Hippocampal formation (tissue), 2 donors: ENCODE measurements around the gene PDE6D.
"Not testable (repeated sequence)": the region's sequence is repeated elsewhere in the genome, so short reads cannot be mapped to it uniquely, and the experiment has no call there.

ENCODE experiments used
- DNase-seq, 2 donors: peaks; one replicate each; lab custom pipeline; 2025; lab: John Stamatoyannopoulos, UW

PDE6D gene

DNA sequence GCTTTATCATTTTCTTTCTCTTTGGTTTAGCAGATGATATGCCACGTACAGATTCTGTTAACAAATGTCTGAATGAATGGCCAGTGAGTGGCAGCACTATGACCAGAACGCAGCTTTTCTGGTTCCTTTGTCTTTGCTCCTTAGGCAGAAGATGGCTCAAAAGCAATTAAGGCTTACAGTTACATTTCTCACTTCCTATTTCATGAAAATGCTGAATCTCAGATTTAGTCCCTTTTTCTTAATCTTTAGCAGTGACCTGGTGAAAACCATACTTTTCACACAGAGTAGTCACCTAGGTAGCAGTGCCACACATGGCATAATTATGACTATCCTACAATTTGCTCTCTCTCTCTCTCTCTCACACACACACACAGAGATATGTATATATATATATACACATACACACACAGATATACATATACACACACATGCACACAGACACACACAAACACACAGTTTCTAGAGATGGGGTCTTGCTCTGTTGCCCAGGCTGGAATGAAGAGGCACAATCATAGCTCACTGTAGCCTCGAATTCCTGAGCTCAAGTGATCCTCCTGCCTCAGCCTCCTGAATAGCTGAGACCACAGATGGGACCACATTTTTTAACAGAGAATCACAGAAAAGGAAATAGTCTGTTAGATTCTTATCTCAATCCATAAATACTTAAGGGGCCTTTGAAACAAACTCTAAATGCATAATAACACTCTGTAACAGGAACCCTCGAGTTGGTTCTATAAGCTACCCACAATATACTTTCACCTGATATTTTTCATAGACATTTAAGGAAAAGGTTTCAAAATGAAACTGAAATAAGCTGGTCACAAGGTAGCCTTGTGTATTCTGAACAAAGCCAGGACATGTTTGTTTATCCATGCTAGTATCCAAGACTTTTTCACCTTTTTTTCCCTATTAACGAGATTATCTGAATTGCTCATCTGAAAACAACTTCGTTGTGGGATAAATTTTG, 11.6 kb downstream of the PDE6D start:
- DNase-seq = no peak

DNA sequence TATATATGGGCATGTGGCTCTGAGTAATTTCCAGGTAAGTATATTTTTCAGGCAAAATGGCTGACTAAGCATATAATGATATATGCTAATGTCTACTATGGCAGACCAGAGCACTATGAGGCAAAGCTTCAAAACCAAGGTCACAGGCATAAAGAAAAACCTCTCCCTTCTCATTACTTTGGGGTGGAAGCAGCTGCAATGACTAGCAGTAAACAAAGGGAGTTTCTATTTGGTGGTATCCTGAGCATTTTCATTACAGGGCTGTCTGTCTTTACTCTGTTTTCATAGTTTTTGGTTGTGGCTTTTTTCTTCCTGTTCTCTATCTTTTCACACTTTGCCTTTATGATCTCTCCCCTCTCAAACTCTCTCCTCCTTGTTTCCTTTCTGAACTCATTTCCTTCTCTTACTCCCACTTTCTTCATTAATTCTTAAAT, 15.6 kb downstream of the PDE6D start:
- no peak for DNase-seq

DNA sequence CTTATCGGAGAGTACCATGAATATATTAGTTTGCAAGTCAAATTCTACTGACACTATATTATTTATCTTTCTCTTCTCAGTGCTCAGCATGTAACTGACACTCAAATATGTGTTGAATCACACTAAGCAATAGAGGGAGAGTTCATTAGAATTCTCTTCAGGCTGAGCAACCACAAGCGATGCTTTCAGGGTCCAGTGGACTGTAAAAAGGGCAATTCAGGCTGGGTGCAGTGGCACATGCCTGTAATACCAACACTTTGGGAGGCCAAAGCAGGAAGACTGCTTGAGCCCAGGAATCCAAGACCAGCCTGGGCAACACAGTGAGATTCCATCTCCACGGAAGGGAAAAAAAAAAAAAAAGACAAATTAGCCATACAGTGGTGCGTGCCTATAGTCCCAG, 16.3 kb downstream of the PDE6D start:
- peak in 1 of 2 donors; percentile 25 for DNase-seq

DNA sequence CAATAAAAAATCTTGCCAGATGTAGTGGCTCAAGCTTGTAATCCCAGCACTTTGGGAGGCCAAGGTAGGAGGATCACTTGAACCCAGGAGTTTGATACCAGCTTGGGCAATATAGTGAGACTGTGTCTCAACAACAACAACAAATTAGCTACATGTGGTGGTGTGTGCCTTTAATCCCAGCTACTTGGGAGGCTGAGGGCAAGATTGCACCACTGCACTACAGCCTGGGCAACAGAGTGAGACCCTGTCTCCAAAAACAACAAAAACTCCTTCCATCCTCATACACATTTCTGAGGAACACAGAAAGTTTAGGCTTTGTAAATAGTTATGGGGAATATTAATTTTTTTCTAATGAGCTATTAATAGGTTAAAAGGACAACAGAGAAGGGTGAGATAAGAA, 17.0 kb downstream of the PDE6D start:
- no peak for DNase-seq

DNA sequence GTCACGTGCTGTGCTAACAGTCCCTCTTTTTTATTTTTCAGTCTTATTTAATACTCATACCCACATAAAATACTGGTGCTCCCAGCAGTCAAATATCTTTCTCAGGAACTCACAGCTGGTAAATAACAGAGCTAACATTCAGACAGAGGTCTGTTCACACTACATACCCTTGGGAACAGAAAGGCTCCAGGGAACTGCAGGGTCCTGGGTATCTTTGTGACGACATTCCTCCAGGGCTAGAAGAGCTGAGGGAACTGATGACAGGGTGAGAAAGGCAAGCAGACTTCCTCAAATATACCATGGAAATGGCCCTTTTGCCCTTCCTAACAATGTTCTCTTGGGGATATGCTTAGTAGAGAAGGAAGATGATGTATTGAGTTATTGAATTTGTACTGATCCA, 19.3 kb downstream of the PDE6D start:
- DNase-seq = no peak

DNA sequence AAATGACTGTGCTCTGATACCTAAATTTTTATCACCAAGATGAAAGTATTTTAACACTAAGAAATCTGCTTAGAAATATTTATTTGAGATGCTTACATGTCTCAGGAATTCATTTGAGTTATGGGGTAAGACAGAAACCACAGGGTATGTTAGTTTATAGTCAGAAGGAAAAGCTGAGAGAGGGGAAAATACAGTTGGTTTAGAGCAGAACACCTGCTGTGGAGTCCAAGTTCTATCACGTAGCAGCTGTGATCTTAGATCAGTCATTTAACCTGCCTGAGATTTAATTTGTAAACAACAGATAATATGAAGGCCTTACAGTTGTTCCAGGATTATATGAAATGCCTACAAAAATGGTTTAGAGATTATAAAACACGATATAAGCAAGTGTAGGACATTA, 29.0 kb downstream of the PDE6D start:
- DNase-seq = no peak

DNA sequence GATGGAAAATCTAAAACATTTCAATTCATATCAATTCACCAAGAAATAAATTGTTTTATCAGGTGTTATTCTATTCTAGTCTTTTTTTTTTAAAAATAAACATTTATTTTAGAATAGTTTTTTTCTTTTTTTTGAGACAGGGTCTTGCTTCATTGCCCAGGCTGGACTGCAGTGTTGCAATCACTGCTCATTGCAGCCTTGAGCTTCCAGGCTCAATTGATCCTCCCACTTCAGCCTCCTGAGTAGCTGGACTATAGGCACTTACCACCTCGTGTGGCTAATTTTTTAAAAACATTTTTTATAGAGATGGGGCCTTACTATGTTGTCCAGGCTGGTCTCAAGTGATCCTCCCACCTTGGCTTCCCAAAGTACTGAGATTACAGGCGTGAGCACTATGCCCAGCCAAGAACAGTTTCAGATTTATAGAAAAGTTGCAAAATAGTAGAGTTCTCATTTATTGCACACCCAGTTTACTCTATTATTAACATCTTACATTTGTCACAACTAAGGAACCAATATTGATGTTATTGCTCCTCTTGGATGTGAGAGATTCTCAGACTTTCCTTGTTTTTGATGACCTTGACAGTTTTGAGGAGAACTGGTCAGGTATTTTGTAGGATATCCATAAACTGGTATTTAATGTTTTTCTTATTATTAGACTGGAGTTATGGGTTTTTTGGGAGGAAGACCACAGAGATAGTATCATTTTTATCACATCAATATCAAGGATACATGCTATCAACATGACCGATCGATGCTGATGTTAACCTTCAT, 29.9 kb downstream of the PDE6D start:
- DNase-seq = no peak

DNA sequence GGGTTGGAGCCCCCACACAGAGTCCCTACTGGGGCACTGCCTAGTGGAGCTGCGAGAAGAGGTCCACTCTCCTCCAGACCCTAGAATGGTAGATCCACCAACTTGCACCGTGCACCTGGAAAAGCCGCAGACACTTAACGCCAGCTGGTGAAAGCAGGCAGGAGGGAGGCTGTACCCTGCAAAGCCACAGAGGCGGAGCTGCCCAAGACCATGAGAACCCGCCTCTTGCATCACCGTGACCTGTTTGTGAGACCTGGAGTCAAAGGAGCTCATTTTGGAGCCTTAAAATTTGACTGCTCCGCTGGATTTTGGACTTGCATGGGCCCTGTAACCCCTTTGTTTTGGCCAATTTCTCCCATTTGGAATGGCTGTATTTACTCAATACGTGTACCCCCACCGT, 32.1 kb downstream of the PDE6D start:
- DNase-seq = not testable (repeated sequence)

DNA sequence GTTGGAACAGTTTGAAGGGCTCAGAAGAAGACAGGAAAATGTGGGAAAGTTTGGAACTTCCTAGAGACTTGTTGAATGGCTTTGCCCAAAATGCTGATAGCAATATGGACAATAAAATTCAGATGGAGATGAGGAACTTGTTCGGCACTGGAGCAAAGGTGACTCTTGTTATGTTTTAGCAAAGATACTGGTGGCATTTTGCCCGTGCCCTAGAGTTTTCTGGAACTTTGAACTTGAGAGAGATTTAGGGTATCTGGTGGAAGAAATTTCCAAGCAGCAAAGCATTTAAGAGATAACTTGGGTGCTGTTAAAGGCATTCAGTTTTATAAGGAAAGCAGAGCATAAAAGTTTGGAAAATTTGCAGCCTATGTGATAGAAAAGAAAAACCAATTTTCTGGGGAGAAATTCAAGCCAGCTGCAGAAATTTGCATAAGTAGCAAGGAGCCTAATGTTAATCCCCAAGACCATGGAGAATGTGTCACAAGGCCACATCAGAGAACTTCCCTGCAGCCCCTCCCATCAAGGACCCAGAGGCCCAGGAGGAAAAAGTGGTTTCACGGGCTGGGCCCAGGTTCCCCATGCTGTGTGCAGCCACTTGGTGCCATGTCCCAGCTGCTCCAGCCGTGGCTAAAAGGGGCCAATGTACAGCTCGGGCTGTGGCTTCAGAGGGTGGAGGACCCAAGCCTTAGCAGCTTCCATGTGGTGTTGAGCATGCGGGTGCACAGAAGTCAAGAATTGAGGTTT, 32.8 kb downstream of the PDE6D start:
- not testable (repeated sequence) for DNase-seq

DNA sequence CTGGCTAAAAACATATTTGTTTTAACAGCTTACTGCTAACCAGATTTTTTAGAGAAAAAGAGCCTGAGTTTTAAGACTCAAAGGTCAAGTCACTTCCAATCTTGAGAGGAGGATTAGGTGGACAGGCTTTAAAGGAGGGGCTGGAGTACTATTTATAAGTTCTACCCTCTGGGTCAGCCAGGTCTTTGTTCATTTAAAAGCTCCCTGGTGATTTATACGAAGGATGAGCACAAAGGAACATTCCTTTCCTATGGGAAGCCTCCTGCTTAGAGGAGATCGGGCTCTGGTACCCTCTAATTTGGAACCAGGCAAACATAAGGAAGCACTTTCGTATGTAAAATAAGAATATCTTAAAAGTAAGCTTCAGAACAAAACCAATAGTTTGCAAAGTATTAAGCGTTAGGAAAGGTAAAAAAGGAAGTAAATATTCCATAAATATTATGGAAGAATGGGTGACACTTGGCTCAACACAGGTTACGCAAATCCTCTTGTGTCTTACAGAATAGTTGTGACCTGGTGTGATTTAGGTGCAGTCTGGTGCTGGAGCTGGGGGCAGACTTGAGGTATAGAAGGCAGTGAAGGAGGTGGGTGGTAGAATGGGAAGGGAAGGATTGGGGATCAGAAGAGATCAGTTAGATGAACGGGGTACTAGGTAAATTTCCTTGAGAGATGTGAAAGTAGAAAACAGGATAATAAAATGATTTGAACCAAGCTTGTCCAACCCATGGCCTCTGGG, 35.6 kb downstream of the PDE6D start:
- no peak for DNase-seq

DNA sequence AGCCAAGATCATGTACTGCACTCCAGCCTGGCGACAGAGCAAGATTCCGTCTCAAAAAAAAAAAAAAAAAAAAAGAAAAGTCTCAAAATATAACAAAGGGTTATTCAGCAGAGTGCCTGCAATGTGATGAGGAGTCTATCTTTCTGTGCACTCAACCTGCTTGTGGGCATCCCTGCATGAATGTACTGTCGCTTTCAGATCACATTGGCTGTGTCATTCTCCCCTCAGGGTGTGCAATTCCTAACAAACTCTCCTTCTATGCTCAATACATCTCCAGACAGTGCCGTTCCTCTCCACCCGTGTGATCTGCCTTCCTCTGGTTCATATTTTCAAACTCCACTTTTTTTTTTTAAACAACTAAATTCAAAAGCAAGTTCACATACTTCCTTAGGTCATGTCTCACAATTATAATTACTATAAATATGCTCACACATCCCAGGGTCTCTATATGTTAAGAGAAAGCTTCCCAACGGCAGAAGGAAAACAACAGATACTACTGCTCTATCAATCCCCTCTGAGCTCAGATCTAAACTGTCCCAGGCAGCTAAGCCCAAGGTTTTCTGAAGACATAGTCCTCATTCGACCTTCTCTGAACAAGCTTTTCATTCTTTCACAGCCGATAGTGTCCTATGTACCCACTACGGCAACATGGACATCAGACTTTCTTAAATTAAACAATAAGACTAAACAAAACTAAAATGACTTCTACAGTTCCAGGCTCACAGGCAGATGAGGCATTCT, 37.5 kb downstream of the PDE6D start:
- DNase-seq = no peak

DNA sequence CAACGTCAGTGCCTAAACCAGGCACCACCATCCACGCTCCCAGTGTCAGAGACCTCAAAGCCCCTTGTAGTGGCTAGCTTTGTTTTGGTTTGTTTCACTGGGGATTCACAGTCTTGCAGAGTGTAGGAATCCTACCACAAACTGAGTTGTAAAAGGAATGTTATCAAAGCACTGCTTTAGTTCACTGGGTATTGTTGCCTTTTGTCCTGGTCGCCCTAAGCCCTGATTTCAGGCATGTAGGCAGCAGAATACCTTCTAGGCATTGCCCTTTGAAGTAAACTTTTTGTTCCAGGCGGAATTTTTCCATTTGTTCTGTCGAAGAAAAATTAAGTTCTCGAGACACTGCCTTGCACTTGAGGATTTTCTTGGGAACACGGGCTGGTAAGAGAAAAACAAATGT, 43.3 kb downstream of the PDE6D start:
- DNase-seq = no peak

DNA sequence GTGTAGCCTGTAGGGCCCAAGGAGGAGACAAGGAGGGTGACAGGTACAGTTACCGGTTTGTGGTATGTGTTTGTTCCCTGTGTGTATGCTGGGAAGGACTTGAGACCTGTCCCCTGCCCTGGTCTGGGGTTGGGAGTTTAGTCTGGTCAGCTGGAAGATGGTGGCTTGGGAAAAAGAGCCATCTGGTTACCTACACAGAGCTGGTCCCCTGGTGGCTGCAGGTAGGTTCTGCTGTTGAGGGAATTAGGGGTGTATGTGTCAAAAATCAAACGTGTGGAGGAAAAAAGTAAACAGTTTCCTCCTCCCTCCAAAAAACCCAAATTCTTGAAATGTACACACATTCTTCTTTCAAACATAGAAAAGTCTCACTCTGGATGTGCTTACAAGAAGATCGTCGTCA, 48.5 kb downstream of the PDE6D start:
- no peak for DNase-seq

DNA sequence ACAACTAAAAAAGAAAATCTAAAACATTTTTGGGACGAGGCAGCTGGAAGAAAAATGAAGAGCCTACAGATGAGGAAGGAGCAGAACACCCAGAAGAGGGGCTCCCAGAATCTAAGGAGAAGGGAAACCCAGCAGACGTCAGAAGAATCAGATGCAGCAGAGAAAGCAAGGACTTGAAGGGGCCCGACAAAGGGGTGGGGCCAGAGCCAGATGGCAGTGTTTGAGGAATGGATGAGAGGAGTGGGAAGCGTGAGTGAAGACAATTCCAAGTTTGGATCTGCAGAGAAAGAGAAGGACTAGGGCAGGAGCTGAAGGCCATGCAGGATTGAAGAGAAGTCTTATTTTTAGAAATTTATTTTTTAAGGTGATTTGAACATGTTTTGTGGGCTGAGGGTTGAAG, 53.5 kb downstream of the PDE6D start:
- DNase-seq = no peak

DNA sequence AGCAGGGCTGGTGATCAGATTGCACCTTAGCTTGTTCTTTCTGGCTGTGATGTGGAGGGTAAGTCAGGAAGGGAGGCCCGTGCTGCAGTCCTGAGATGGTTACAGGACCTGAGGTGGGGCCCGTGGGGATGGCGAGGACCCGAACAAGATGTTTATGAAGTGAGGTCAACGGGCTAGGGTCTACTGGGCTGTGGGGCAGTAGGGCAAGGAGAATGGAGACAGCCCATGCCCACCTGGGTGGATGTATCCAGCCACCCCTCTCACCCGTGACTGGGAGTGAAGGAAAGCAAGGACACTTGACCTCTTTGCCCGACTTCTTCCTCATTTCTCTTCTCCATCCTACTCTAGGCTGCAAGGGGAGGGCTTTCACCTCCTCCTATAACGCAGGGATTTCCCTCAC, 54.8 kb downstream of the PDE6D start:
- DNase-seq = no peak

DNA sequence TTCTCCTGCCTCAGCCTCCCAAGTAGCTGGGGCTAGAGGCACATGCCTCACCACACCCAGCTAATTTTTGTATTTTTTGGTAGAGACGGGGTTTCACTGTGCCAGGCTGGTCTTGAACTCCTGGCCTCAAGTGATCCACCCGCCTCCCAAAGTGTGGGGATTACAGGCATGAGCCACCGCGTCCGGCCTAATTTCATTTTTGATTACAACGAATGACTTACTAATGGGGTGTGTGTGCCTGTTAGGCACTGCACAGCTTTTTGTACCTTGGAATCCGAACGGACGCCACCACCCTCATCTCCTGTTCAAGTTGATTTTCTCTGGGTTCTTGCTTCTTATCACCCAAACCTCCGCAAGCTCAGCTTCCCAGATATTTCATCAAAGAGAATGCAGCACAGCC, 55.6 kb downstream of the PDE6D start:
- no peak for DNase-seq

DNA sequence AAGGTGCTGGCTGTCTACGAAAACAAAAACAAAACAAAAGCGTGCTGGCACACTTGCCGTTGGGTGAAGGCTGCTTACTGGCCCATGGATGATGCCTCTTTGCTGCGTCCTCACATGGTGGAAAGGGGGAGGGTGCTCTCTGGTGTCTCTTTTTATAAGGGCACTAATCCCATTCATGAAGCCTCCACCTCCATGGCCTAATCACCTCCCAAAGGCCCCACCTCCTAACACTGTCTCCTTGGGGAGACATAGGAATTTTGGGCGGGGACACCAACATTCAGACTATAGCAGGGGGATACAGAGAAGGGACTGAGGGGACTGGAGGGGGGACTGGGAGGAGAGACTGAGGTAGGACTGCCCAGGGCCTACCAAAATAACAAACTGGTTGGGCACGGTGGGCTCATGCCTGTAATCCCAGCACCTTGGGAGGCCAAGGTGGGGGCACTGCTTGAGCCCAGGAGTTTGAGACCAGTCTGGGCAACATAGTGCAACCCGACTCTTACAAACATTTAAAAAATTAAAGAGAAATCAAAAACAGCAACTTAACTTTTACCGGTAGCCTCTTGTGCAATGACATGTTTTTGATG, 58.3 kb downstream of the PDE6D start:
- no peak for DNase-seq

DNA sequence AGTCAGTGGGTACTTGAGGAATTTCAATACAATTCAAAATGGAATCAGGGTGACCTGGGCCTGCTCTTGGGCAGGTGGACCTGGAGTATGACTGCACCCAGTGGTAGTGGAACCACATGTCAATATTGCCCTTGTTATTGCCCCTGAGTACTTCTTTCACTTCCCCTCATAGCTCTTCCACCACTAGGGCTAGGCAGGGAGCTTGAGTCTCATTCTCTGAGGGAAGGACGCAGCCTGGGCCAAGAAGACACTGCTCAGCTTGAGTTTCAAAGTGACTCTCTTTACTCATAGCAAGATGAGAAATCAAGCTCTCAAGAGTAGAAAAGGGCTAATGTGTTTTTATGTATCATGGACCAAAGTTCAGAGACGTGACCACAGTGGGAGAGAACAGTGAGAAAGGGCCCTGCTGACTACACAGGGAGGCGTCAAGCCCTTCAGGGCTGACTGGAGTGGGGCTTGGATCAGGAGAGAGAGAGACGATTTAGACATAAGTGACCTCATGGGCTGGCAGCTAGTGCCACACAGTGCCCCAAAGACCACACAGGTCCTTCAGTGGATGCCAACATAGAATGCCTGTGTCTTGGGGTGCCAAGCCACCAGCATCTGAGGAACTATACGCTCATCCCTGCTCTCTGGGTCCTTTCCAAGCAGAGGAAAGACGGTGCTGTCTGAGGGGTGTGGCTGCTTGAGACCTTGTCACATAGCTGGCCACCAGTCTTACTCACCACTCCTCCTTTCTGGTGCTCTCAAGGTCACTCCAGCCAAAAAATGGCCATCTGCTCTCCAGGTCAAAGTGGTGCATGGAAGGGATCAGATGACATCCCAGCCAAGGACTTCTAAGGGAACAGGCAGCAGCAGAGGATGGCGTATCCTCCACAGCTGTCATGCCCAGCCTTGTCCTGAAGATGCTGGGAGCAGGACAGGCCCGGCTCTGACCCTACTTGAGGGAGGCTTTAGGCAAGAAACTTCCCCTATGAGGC, 59.8 kb downstream of the PDE6D start:
- no peak for DNase-seq

DNA sequence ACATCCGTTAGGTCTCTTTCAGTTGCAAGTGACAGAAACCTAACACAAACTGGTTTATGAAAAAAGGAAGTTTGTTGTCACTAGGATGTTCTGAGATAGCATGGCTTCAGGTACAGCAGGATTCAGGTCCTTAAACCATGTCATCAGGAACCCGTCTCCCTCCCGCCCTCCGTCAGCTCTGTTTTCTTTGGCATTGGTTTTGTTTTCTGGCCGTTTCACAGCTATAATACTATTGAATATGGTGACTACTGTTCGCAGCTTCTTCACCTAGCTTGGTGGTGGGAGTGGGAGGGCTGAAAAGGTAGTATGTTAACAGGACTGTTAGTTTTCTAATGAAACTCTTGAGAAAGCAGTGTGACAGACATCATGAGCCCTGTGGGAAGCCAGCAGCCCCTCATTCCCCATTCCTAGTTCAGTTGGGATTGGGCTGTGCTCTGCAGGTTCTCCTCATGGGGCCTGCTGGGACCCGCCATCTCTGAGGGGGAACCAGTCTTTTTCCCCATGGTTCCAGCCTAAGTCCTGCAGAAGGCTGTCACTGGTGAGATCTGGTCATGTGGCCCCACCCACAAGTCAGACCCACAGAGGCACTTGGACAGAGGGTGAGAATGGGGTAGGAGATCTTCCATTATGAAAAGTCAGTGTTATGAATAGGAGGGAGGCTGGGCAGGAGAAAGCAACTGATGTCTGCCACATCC, 60.6 kb downstream of the PDE6D start:
- DNase-seq = no peak
